ENCODE results near the gene DCLRE1C. TPM values are rescaled to one million over a fixed set of nuclear protein-coding genes. Genes with fewer than 3 reads are reported as not detected.

The DCLRE1C gene
- total and polyA plus RNA-seq, 9 of the 15 experiments (the other 6 are each of a cell fraction or from before 2014, with no cell fraction given): 8.8 to 22.2 (median 13.9) TPM

DNA sequence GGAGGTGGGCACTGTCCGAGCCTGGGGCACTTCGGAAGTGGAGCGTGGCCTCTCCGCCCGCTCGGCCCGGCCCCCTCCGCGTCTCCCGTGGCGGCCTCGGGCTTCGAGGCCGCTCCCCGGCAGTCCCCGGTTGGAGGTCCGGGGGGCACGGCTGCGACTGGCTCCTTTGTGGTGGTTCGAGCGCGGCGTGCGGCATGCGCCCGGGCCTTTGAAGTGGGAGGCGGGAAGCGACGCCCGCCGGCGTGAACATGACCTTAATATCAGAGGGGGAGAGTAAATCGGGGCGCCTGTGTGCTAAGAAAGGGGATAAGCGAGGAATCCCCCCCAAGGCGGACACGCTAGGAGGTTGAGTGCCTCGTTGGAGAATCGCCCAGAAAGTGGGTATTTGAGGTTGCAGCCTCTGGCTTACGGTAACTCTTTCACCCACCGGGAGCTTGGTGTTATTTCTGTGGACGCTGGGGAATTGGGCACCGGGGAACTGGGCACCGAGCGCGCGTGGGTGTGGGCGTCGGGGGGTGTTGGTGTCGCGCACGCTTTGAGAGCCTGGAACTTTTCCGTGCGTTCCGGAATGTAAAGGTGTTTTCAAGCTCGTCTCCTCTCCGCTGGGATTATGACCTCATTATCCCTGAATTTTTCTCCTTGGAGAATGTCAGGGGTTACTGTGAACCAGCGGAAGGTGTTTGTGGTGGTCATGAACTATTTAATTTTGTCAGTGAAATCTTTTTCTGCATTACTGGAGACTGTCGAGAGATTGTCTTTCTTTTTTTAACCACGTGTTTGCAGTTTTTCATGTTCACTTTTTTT, 74.6 kb downstream of the DCLRE1C start (continued):
- TF ChIP-seq, protein P1, sequence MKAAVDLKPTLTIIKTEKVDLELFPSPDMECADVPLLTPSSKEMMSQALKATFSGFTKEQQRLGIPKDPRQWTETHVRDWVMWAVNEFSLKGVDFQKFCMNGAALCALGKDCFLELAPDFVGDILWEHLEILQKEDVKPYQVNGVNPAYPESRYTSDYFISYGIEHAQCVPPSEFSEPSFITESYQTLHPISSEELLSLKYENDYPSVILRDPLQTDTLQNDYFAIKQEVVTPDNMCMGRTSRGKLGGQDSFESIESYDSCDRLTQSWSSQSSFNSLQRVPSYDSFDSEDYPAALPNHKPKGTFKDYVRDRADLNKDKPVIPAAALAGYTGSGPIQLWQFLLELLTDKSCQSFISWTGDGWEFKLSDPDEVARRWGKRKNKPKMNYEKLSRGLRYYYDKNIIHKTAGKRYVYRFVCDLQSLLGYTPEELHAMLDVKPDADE (conservative IDR thresholded peaks at IDR 0.05; ENCODE audit: control insufficient read depth, low read depth, low read length): no peak
- no peak for TF ChIP-seq ESRRA (IDR thresholded peaks at IDR 0.05; ENCODE audit: borderline replicate concordance, low read depth)
- TF ChIP-seq NCOA6 (IDR thresholded peaks at IDR 0.05): no peak
- no peak for TF ChIP-seq MEIS2 (IDR thresholded peaks at IDR 0.05; ENCODE audit: partially characterized antibody)
- TF ChIP-seq ZNF165 (CRISPR knock-in tag; IDR thresholded peaks at IDR 0.05; ENCODE audit: borderline replicate concordance): no peak
- TF ChIP-seq, protein P2, sequence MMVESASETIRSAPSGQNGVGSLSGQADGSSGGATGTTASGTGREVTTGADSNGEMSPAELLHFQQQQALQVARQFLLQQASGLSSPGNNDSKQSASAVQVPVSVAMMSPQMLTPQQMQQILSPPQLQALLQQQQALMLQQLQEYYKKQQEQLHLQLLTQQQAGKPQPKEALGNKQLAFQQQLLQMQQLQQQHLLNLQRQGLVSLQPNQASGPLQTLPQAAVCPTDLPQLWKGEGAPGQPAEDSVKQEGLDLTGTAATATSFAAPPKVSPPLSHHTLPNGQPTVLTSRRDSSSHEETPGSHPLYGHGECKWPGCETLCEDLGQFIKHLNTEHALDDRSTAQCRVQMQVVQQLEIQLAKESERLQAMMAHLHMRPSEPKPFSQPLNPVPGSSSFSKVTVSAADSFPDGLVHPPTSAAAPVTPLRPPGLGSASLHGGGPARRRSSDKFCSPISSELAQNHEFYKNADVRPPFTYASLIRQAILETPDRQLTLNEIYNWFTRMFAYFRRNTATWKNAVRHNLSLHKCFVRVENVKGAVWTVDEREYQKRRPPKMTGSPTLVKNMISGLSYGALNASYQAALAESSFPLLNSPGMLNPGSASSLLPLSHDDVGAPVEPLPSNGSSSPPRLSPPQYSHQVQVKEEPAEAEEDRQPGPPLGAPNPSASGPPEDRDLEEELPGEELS (CRISPR knock-in tag; IDR thresholded peaks at IDR 0.05; ENCODE audit: borderline replicate concordance): 0 out of 2 replicates have a peak, but pooled peaks have one; percentile 13
- TF ChIP-seq, protein P3, sequence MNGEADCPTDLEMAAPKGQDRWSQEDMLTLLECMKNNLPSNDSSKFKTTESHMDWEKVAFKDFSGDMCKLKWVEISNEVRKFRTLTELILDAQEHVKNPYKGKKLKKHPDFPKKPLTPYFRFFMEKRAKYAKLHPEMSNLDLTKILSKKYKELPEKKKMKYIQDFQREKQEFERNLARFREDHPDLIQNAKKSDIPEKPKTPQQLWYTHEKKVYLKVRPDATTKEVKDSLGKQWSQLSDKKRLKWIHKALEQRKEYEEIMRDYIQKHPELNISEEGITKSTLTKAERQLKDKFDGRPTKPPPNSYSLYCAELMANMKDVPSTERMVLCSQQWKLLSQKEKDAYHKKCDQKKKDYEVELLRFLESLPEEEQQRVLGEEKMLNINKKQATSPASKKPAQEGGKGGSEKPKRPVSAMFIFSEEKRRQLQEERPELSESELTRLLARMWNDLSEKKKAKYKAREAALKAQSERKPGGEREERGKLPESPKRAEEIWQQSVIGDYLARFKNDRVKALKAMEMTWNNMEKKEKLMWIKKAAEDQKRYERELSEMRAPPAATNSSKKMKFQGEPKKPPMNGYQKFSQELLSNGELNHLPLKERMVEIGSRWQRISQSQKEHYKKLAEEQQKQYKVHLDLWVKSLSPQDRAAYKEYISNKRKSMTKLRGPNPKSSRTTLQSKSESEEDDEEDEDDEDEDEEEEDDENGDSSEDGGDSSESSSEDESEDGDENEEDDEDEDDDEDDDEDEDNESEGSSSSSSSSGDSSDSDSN (IDR thresholded peaks at IDR 0.05; ENCODE audit: borderline replicate concordance in 1 of 2, low read depth in 2 of 2, low read length in 2 of 2): peak in 1 of 2 experiments; percentile 12; a peak in 1 of 4 replicates
- no peak for TF ChIP-seq ARID2 (IDR thresholded peaks at IDR 0.05)
- TF ChIP-seq SMAD4 (CRISPR knock-in tag; conservative IDR thresholded peaks at IDR 0.05): no peak
- TF ChIP-seq ZNF707 (CRISPR knock-in tag; conservative IDR thresholded peaks at IDR 0.05): no peak
- TF ChIP-seq, protein P4, sequence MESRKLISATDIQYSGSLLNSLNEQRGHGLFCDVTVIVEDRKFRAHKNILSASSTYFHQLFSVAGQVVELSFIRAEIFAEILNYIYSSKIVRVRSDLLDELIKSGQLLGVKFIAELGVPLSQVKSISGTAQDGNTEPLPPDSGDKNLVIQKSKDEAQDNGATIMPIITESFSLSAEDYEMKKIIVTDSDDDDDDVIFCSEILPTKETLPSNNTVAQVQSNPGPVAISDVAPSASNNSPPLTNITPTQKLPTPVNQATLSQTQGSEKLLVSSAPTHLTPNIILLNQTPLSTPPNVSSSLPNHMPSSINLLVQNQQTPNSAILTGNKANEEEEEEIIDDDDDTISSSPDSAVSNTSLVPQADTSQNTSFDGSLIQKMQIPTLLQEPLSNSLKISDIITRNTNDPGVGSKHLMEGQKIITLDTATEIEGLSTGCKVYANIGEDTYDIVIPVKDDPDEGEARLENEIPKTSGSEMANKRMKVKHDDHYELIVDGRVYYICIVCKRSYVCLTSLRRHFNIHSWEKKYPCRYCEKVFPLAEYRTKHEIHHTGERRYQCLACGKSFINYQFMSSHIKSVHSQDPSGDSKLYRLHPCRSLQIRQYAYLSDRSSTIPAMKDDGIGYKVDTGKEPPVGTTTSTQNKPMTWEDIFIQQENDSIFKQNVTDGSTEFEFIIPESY (CRISPR knock-in tag; IDR thresholded peaks at IDR 0.05): peak; percentile 14; the same call in 1 of the 2 replicates
- peak; percentile 33; the same call in 1 of the 2 replicates for TF ChIP-seq TEAD4 (IDR thresholded peaks at IDR 0.05; ENCODE audit: low read length)
- no peak for TF ChIP-seq TEAD4 (CRISPR knock-in tag; IDR thresholded peaks at IDR 0.05; ENCODE audit: borderline replicate concordance)
- TF ChIP-seq HLTF (IDR thresholded peaks at IDR 0.05): no peak
- no peak for TF ChIP-seq FOSL1 (tag; conservative IDR thresholded peaks at IDR 0.05)
- TF ChIP-seq RBBP5 (IDR thresholded peaks at IDR 0.05; ENCODE audit: borderline replicate concordance, insufficient read depth, low read length, poor library complexity, severe bottlenecking): peak; percentile 44
- no peak for TF ChIP-seq ZNF184 (CRISPR knock-in tag; IDR thresholded peaks at IDR 0.05)
- no peak for TF ChIP-seq ZNF76 (CRISPR knock-in tag; IDR thresholded peaks at IDR 0.05; ENCODE audit: borderline replicate concordance)
